HG02623 (cell line): ENCODE measurements around the gene KCNJ13.
"Not testable (repeated sequence)": the region's sequence is repeated elsewhere in the genome, so short reads cannot be mapped to it uniquely, and the experiment has no call there.

Experiments
- ATAC-seq: cut with Tn5 transposase; IDR thresholded peaks from one replicate; pipeline ENCODE4 v1.9.1; 2021; ENCODE audit warnings: moderate library complexity; ENCODE audit not compliant: unreplicated experiment

The KCNJ13 gene

DNA sequence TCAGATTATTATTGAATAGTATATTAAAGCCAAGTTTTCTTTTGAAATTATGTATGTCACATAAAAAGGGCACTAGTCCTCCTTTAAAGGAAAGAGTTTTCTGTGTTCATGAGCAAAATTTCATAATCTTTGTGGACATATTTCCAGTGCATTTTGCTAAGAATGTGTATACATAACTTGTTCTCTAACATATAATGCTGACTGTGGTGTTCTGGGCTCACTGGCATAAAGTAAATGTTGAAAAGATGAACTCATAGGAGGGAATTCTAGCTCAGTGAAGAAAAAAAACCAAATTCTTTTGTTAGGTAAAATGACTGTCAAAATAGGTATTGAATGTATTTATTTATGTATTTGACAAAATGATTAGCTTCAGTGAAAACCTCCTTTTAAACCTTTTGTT lies 6.2 kb downstream of the KCNJ13 start:
- no peak for ATAC-seq

DNA sequence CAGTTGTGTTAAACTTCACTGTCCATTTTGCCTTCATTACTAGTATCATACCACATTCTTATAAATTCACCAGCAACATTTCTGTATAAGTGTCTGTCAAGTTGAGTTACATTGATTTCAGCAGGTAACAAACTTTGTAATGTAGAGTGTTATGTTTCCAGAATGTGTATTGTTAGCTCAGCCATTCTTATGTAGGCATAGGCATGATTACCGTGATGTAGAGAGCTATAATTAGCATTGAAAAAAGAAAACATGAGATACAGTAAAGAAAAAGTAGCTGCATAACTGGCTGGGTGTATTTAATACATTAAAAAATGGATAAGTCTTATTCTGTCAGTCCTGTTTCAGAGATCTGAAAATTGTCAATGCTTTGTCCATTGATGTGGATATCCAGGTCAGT lies 8.5 kb downstream of the KCNJ13 start:
- ATAC-seq, result no peak

DNA sequence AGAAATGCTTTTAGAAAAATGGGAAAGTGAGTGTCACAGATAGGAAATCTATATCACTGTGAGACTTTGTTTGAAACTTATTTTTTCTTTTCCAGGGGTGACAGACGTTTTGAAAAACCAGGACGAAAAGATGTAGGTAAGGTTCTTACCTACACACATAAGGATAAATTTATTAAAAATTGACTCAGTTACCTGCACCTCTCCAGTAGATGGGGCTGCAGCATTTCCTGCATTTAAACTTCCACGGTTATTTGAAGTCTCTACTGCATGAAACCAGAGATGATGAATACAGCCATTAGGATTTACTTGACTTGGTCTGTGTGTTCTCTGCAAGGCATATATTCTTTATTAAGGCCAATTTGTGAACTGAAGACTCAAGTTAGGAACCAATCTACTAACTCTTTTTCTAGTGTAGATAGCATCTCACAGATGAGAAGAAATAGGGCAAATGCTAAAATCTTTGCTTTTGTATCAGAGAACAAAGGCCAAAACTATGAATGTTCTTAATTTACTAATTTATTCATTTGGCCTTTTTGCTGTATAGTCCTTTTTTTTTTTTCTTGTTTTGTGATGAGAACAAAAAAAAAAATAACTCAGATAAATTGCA lies 15.0 kb downstream of the KCNJ13 start:
- no peak for ATAC-seq

DNA sequence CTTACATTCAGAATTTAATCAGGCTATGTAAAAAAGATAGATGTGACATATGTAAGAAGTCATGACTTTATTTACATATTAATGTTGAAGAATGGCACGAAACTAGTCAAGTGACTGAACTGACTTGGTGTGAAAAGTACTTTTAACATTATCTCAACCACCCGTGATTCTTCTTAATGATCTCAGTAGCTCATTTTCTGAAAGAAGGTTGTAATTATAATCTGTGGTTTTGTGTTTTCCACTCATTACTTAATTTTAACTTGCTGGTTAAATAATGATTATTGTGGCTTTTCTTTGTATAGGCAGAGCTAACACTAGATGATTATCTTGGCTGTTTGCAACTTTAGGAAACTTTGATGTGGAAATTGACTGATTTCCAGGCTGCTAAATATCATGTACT lies 18.5 kb downstream of the KCNJ13 start:
- ATAC-seq, result no peak

DNA sequence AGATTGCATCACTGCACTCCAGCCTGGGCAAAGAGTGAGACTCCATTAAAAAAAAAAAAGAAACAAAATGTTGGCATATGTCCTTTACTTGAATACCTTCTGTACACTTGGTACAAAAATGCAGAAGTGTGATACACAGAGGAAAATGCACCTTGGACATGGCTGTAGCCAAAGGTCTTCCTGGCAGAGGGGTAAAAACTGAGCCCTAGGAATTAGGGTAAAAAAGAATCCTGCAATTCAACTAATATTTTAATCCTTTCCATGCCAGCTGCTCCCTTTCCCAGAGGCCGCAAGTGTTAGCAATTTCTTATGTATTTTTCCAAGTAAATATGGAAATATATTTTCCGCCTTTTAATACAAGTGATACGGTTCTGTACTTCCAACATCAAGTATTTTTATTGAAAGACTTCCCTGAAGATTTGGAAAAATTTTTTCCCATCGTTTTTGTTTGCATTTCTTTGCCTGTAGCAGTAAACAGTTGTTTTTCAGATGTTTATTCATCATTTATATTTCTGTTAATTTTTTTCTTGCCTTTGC lies 26.2 kb downstream of the KCNJ13 start:
- no peak for ATAC-seq

DNA sequence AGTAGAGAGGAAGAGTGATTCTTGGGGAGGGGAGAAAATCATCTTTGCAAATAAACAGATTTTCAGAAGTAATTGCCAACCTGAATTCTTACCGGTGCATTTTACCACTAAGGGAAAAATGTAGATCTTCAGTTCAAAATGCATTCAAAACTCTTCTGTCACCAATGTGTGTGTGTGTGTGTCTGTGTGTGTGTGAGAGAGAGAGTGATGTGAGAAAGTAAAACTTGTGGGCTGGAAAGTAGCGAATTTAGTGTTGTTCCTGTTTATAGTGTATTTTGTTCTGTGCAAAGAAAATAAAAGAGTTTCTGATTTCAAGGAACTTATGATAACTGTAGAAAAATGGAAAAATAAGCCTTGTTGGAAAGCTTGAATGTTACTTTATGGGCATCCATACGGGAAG lies 27.0 kb downstream of the KCNJ13 start:
- ATAC-seq, result no peak

DNA sequence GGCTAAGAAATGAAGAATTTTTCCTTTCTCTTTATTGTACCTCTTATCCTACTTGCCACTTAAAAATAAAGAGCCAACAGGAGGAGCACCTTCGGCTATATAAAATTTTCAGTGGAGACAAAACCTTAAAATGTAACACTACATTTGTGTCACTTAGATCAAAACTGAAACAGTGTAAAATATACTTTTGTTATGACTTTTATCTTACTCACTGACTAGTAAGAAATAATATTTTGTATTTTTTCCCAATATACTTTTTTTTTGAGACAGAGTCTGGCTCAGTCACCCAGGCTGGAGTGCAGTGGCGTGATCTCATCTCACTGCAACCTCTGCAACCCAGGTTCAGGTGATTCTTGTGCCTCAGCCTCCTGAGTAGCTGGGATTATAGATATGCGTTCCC lies 28.3 kb downstream of the KCNJ13 start:
- no peak for ATAC-seq

DNA sequence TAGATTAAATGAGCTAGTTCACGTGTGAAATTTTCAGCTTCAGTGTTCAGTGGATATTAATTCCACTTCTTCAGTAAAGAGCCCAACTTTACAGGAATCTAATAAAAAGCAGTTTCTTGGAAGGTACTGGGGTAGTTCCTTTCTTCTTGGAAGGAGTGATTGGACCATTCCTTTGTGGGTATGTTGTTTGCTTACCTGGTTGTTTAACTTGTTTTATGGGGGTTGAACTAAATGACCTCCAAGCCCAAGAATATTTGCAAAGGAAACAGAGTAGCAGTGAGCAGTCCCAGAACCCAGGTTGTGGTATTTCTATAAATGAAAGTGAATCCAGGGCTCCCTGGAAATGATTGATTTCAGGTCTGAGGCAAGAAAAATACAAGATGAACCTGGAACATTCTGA lies 31.4 kb downstream of the KCNJ13 start:
- no peak for ATAC-seq

DNA sequence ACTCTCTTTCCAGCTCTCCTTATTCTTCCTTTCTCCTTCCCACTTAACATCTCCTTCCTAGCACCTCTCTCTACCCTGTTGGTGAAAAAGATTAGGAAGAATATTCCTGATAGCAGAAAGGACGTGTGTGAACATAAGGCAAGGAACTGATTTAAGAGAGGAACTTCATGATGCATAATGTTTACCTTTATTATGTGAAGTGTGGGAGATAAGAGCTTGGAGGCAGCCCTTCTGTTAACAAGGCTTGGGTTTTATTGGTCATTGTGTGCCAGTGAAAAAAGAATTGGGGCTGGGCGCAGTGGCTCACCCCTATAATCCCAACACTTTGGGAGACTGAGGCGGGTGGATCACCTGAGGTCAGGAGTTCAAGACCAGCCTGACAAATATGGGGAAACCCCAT lies 34.4 kb downstream of the KCNJ13 start:
- no peak for ATAC-seq

DNA sequence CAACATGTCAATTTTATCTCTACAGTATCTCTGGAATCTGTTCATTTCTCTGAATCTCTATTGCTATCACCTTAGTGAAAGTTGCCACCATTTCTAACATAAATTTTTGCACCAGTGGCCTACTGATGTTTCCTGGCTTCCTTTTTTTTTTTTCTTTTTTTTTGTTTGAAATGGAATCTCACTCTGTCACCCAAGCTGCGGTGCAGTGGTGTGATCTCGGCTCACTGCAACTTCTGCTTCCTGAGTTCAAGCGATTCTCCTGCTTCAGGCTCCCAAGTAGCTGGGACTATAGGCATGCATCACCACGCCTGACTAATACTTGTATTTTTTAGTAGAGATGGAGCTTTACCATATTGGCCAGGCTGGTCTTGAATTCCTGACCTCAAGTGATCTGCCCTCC lies 35.1 kb downstream of the KCNJ13 start:
- no peak for ATAC-seq

DNA sequence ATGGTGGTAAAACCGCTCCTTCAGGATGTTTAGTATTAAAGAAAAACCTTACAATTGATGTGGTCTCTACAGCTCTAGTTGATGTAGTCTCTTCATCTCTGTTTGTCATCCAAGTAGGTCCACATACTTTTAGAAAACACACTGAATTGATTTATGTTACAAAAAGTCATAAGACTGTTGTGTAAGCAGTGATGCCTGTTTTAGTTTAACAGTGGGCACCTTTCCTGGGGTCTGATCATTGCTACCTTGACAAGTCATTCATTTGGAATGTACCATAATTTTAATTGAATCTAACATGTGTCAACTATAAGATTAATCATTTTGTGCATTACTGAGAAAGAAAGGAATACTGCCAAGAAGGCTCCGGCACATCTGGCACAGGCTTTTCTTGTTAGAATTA lies 44.9 kb downstream of the KCNJ13 start:
- ATAC-seq, result no peak

DNA sequence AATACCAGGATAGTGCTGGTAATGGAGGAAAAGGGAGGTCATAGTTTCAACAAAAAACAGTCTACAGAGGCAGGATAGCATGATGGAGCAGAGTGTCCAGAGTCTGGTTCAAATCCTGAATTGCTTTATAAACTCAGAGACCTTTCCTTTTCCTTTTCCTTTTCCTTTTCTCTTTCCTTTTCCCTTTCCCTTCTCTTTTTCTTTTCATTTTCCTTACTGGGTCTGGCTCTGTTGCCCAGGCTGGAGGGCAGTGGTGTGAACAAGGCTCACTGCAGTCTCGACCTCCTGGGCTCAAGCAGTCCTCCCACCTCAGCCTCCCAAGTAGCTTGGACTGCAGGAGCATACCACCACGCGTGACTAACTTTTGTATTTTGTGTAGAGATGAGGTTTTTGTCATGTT lies 47.6 kb downstream of the KCNJ13 start:
- no peak for ATAC-seq

DNA sequence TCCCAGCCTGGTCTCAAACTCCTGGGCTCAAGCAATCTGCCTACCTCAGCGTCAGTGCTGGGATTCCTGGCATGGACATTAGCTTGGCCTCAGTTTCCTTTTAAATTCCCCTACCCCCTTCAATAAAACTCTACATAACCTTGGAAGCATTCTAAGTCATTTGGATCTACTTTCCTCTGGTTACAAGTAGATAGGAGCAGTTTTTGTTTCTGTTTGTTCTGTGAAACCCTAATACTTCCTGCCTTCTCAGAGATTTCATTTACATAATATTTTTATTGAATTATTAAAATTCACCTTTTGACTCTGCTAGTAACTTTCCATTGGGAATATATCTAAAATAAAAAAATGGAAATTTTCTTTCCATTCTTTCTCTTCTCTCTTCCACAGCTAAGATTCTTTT lies 53.3 kb downstream of the KCNJ13 start:
- ATAC-seq, result no peak

DNA sequence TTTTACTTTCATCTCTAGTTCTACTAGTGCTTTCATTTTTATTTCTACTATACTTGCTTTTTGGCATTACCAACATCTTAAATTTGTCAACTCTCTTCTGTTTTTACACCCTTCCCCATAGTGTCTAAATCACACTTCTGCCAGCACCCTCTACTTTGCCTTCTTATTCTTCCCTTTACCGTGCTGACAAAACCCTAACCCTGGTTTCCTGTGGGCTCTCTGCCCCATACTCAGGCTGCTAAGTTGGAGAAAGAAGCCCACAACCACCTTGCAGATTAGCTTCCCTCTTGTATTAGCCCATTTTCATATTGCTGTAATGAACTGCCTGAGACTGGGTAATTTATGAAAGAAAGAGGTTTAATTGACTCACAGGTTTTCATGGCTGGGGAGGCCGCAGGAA lies 54.5 kb downstream of the KCNJ13 start:
- no peak for ATAC-seq

DNA sequence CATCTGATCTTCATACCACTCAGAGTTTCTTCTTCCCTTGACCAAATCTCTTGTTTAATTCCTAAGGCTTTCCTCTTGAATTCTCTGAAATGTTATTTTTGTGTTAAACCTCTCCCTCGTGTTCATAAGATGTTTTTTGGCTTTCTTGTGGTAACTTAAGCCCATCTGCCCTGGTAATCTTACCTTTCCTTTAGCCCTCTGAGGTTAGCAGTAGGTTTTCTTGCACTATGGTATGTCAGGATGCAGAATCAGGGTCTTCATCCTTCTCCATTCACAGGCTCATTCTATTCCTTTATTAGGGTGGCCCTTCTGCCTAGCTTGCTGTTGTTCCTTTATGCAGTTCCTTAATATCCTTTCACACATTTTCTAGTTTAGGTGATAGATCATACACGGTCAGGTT lies 55.1 kb downstream of the KCNJ13 start:
- ATAC-seq, result no peak

DNA sequence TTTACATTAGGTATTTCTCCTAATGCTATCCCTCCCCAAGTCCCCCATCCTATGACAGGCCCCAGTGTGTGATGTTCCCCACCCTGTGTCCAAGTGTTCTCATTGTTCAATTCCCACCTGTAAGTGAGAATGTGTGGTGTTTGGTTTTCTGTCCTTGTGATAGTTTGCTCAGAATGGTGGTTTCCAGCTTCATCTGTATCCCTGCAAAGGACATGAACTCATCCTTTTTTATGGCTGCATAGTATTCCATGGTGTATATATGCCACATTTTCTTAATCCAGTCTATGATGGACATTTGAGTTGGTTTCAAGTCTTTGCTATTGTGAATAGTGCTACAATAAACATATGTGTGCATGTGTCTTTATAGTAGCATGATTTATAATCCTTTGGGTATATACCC lies 56.3 kb downstream of the KCNJ13 start:
- ATAC-seq, result not testable (repeated sequence)
